Effector memory CD4-positive, alpha-beta T cell (primary cell): ENCODE data around the gene KLHL30.

Source experiments
- DNase-seq, 3 donors: peaks; one replicate each; pipeline ENCODE4 v3.0.0-alpha.2; 2020
- H3K27ac ChIP-seq: 2 replicates; pipeline ENCODE4 v1.7.0; 2013; ENCODE audit warnings: mild to moderate bottlenecking, low read length, moderate library complexity; ENCODE audit not compliant: insufficient read depth, poor library complexity, severe bottlenecking
- H3K27me3 ChIP-seq: replicated peaks from 2 replicates; pipeline ENCODE4 v1.7.0; 2013; ENCODE audit warnings: mild to moderate bottlenecking, low read length; ENCODE audit not compliant: insufficient read depth, control insufficient read depth, poor library complexity, severe bottlenecking
- H3K36me3 ChIP-seq: 2 replicates; pipeline ENCODE4 v1.7.0; 2013; ENCODE audit warnings: mild to moderate bottlenecking, low read length, moderate library complexity; ENCODE audit not compliant: control insufficient read depth, insufficient read depth
- H3K4me1 ChIP-seq: 2 replicates; pipeline ENCODE4 v1.7.0; 2013; ENCODE audit warnings: low read length, mild to moderate bottlenecking; ENCODE audit not compliant: control insufficient read depth, insufficient read depth, poor library complexity, severe bottlenecking
- H3K4me3 ChIP-seq: 2 replicates; pipeline ENCODE4 v1.7.0; 2013; ENCODE audit warnings: low read length, low read depth, mild to moderate bottlenecking; ENCODE audit not compliant: insufficient read depth, poor library complexity, severe bottlenecking
- H3K9me3 ChIP-seq: 2 replicates; pipeline ENCODE4 v1.7.0; 2013; ENCODE audit warnings: mild to moderate bottlenecking, low read length, moderate library complexity; ENCODE audit not compliant: control insufficient read depth

The KLHL30 gene

GRCh38 chr2:238141541-238142318, 3.3 kb downstream of the KLHL30 start:
- Histone ChIP-seq H3K4me1 (peaks cover 7% of the 10 kb centered on the region), H3K27ac (no peak overlapping the region), H3K4me3 (no peak overlapping the region), H3K27me3 (no peaks in the 10 kb centered on the region), H3K9me3 (no peaks in the 10 kb centered on the region), H3K36me3 (no peaks in the 10 kb centered on the region)
- no peak for DNase-seq

DNA sequence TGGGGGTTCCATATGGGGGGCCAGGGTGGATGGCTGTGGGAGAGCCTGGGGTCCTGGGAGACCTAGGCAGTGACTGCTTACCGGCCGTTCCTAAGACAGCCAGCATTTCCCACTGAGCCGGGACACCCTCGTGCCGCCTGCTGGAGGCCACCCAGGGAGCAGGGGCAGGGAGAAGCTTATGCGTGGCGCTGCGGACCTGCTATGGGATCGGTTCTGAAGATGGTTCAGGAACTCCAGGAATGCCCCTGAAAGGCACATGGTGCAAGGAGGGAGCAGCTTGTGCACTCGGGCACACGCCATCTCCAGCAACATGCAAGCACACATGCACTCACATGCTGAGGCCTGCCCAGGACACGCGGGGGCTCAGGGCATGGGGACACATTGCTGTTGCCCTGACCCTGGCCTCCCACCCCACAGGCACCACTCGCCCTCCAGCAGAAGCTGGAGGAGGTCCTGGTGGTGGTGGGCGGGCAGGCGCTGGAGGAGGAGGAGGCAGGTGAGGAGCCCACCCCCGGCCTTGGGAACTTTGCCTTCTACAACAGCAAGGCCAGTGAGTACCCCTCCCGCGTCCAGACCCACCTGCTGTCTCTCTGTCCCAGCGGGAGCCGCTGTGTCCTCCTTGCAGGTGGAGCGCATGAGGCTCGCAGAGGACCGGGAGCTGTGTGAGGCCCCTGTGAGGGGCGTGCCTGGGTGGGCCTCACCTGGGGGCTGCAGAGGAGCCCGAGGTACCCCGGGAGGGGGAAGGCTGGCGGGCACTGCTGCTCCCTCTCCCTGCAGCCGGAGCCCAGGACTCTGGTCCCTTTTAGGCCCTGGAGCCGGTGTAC, 4.1 kb downstream of the KLHL30 start:
- no peak for DNase-seq
- no peaks in the 10 kb centered on the region for H3K27me3 ChIP-seq
- no peak overlapping the region for H3K4me3 ChIP-seq
- H3K27ac ChIP-seq: no peak overlapping the region
- peaks cover 7% of the 10 kb centered on the region for H3K4me1 ChIP-seq
- no peaks in the 10 kb centered on the region for H3K36me3 ChIP-seq
- no peaks in the 10 kb centered on the region for H3K9me3 ChIP-seq

DNA sequence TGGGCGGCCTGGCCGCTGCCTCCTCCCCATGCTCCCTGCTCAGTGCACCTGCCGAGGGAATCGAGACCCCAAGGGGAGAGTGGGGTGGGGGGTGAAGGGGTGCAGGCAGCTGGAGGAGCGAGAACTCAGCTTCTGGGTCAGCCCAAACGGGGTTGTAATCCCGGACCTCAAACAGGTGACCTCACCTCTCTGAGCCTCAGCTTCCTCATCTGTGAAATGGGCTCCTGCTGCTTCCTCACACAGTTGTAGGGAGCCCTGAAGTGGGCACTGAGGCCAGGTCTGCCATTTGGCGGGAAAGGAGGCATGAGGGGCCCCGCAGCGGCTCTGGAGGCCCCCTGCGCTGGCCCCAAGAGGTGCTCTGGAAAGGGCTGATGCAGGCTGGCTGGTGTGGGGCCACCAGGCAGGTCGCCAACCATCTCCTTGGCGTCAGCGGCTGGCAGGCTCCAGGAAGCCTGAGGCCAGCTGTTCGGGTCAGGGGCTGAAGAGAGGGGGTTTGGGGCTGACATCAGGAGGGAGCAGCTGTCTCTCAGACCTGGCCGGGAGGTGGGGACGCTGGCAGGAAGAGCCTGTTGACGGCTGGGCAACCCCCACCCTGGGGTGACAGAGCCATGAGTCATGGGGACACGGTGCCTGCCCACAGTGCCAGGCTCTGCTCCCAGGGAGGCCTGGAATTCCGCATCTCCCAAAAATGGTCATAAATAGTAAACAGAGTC, 4.9 kb downstream of the KLHL30 start:
- Histone ChIP-seq H3K36me3 (no peaks in the 10 kb centered on the region), H3K27me3 (no peaks in the 10 kb centered on the region), H3K9me3 (no peaks in the 10 kb centered on the region), H3K4me3 (no peak overlapping the region), H3K4me1 (peaks cover 7% of the 10 kb centered on the region), H3K27ac (no peak overlapping the region)
- no peak for DNase-seq

DNA sequence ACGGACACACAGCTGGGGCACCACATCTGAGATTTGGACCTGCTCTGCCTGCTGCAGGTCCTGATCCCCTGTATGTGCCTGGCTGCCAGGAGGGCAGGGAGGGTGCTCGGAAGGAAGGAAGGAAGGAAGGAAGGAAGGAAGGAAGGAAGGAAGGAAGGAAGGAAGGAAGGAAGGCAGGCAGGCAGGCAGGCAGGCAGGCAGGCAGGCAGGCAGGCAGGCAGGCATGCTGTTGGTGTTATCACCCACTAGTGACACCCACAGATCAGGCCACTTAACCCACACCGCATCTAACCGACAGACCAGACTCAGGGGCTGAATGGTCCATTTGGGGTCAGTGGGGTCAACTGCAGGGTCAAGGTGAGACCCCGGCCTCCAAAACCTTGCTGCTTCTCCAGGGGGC, 5.8 kb downstream of the KLHL30 start:
- Histone ChIP-seq H3K27me3 (no peaks in the 10 kb centered on the region), H3K4me3 (no peak overlapping the region), H3K27ac (no peak overlapping the region), H3K4me1 (peaks cover 7% of the 10 kb centered on the region), H3K9me3 (no peaks in the 10 kb centered on the region), H3K36me3 (no peaks in the 10 kb centered on the region)
- DNase-seq: no peak

- no peaks in the 10 kb centered on the region for H3K9me3 ChIP-seq
- no peaks in the 10 kb centered on the region for H3K27me3 ChIP-seq
- H3K4me3 ChIP-seq: no peak overlapping the region
- H3K36me3 ChIP-seq: no peaks in the 10 kb centered on the region
- no peak overlapping the region for H3K27ac ChIP-seq
- peaks cover 4% of the 10 kb centered on the region for H3K4me1 ChIP-seq
- no peak for DNase-seq
Observed at GRCh38 chr2:238145046-238145445, 6.6 kb downstream of the KLHL30 start.

DNA sequence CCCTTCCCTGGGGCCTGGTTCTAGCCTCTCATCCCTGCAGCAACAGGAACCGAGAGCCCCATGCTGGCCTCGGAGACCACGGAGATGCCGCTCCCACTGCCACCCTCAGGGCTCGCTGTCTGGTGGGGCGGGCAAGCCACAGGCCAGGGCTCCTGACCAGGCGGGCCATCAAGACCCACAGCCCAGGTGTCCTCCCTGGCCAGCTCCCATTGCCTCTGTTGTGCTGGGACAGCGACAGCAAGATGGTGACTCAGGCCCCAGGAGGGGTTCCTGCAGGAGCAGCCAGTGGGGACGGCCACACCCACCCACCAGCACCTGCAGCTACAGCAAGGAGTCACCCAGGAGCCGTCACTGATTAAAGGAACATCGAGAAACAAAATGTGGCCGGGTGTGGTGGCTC, 7.4 kb downstream of the KLHL30 start:
- Histone ChIP-seq H3K27me3 (no peaks in the 10 kb centered on the region), H3K4me1 (peaks cover 4% of the 10 kb centered on the region), H3K9me3 (no peaks in the 10 kb centered on the region), H3K36me3 (no peaks in the 10 kb centered on the region), H3K27ac (no peak overlapping the region), H3K4me3 (no peak overlapping the region)
- no peak for DNase-seq

DNA sequence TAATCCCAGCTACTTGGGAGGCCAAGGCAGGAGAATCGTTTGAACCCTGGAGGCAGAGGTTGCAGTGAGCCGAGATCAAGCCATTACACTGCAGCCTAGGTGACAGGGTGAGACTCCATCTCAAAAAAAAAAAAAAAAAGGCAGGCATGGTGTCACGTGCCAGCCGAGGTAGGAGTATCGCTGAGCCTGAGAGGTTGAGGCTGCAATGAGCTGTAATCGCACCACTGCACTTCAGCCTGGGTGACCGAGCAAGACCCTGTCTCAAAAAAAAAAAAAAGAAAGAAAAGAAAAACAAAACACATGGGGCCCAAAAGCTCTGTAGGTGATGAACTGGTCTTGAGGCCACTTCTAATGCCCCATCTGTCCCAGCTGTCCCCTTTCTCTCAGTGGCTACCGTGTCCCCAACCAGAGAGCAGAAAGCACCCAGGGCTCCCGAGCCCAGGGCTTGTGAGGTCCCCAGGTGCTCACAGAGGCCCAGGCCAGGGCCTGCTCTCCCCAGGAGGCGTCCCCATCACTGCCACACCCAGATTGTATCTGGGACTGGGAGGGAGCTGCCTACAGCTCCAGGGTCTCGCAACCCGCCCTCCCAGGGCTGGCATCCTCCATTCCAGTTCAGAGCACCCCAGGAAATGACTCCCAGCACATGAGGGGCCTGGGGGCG, 8.5 kb downstream of the KLHL30 start:
- H3K4me3 ChIP-seq: no peak overlapping the region
- H3K4me1 ChIP-seq: no peaks in the 10 kb centered on the region
- H3K27me3 ChIP-seq: no peaks in the 10 kb centered on the region
- no peaks in the 10 kb centered on the region for H3K36me3 ChIP-seq
- no peak overlapping the region for H3K27ac ChIP-seq
- no peaks in the 10 kb centered on the region for H3K9me3 ChIP-seq
- no peak for DNase-seq

GRCh38 chr2:238148981-238149380, 10.5 kb downstream of the KLHL30 start:
- Histone ChIP-seq H3K36me3 (no peaks in the 10 kb centered on the region), H3K9me3 (no peaks in the 10 kb centered on the region), H3K27me3 (no peaks in the 10 kb centered on the region), H3K4me1 (no peaks in the 10 kb centered on the region), H3K27ac (no peak overlapping the region), H3K4me3 (no peak overlapping the region)
- DNase-seq: no peak

- Histone ChIP-seq H3K4me1 (no peaks in the 10 kb centered on the region), H3K27ac (no peak overlapping the region), H3K27me3 (no peaks in the 10 kb centered on the region), H3K36me3 (no peaks in the 10 kb centered on the region), H3K9me3 (no peaks in the 10 kb centered on the region), H3K4me3 (no peak overlapping the region)
- DNase-seq: no peak
Observed at GRCh38 chr2:238149841-238150572, 11.5 kb downstream of the KLHL30 start.
